Suppressor macrophage treated with lipopolysaccharide for 1 hour (primary cell): Measurements from ENCODE around the gene HSDL2.
"Not testable (repeated sequence)": the region's sequence is repeated elsewhere in the genome, so short reads cannot be mapped to it uniquely, and the experiment has no call there.

Experiments
- DNase-seq, 3 donors: peaks; one replicate each; pipeline ENCODE4 v3.0.0-alpha.2; 2020 to 2022

The HSDL2 gene

GRCh38 chr9:112503170-112503569 is 123.3 kb downstream of the HSDL2 start:
- no peak for DNase-seq

- no peak for DNase-seq
These were observed 125.2 kb downstream of the HSDL2 start for GRCh38 chr9:112505086-112505485.

- DNase-seq: no peak
These were observed 125.7 kb downstream of the HSDL2 start for GRCh38 chr9:112505607-112506006.

GRCh38 chr9:112506571-112506970 is 126.7 kb downstream of the HSDL2 start:
- no peak for DNase-seq

GRCh38 chr9:112507001-112507680 is 127.2 kb downstream of the HSDL2 start:
- DNase-seq: no peak

GRCh38 chr9:112508377-112508776 is 128.5 kb downstream of the HSDL2 start:
- no peak for DNase-seq

GRCh38 chr9:112512377-112512776 is 132.5 kb downstream of the HSDL2 start:
- not testable (repeated sequence) for DNase-seq

GRCh38 chr9:112516769-112517168 is 136.9 kb downstream of the HSDL2 start:
- no peak for DNase-seq

- no peak for DNase-seq
These were observed 140.2 kb downstream of the HSDL2 start for GRCh38 chr9:112520069-112520468.

GRCh38 chr9:112520656-112521055 is 140.7 kb downstream of the HSDL2 start:
- no peak for DNase-seq
